H1 (cell line): ENCODE results near the gene CEP192. TPM values are rescaled to one million over a fixed set of nuclear protein-coding genes. Genes with fewer than 3 reads are reported as not detected.

Source experiments
- CTCF ChIA-PET: fragments of 300-600 bp; sonication (Branson Sonifier 250); formaldehyde crosslinking; loops from one replicate; lab custom pipeline; 2021; ENCODE audit not compliant: partially characterized antibody; lab: Charles Lee
- POLR2A ChIA-PET: fragments of 300-600 bp; sonication (Branson Sonifier 250); formaldehyde crosslinking; loops from one replicate; lab custom pipeline; 2021; ENCODE audit warnings: inconsistent platforms; ENCODE audit not compliant: partially characterized antibody; lab: Charles Lee
- DNase-seq, 2 experiments: peaks; one replicate each; pipeline versions ENCODE4 v3.0.0 to v3.0.0-alpha.2; 2010 to 2022; ENCODE audit warnings: low spot score in 2 of 2, low read depth in 1 of 2, mixed read lengths in 1 of 2
- FAIRE-seq: peaks from 2 replicates; lab custom pipeline; 2011; peaks lifted over from hg19 to GRCh38; lab: Jason Lieb, UNC
- H2AFZ ChIP-seq: 2 replicates; pipeline ENCODE4 v1.8.1; 2012; ENCODE audit warnings: low read length, inconsistent platforms
- H2AK5ac ChIP-seq: 2 replicates; pipeline ENCODE4 v1.6.1; 2013; ENCODE audit warnings: low read depth, low read length
- H2BK120ac ChIP-seq: replicated peaks from 2 replicates; pipeline ENCODE3; 2013; ENCODE audit warnings: low read depth, low read length, inconsistent platforms
- H2BK12ac ChIP-seq: 2 replicates; pipeline ENCODE4 v1.6.1; 2013; ENCODE audit warnings: low read depth, low read length
- H2BK15ac ChIP-seq: 2 replicates; pipeline ENCODE4 v1.6.1; 2013; ENCODE audit warnings: low read length
- H2BK20ac ChIP-seq: 2 replicates; pipeline ENCODE4 v1.6.1; 2013; ENCODE audit warnings: low read length
- H2BK5ac ChIP-seq: 2 replicates; pipeline ENCODE4 v1.6.1; 2013; ENCODE audit warnings: low read depth, low read length
- H3K14ac ChIP-seq: 2 replicates; pipeline ENCODE4 v1.6.1; 2013; ENCODE audit warnings: inconsistent platforms; ENCODE audit not compliant: insufficient read length
- H3K18ac ChIP-seq: 2 replicates; pipeline ENCODE4 v1.6.1; 2013; ENCODE audit warnings: low read length; ENCODE audit errors: extremely low read depth
- H3K23ac ChIP-seq: 2 replicates; pipeline ENCODE4 v1.6.1; 2013; ENCODE audit warnings: inconsistent platforms; ENCODE audit not compliant: insufficient read length
- H3K23me2 ChIP-seq: 2 replicates; pipeline ENCODE4 v1.6.1; 2013; ENCODE audit warnings: low read depth, low read length
- H3K27ac ChIP-seq: 2 replicates; pipeline ENCODE4 v1.6.1; 2011; ENCODE audit warnings: low read depth, low read length, inconsistent platforms
- H3K27me3 ChIP-seq, 4 experiments: replicated peaks in 1 of 4; 1 replicate in 1 of 4; 2 replicates in 3 of 4; pipeline versions ENCODE4 v1.6.1 to v1.8.1; 2011 to 2013; ENCODE audit warnings: low read length in 3 of 4, mild to moderate bottlenecking in 3 of 4, inconsistent platforms in 2 of 4, mixed read lengths in 2 of 4, moderate library complexity in 1 of 4; ENCODE audit not compliant: control insufficient read depth in 3 of 4, insufficient read depth in 3 of 4; ENCODE audit errors: extremely low read depth in 1 of 4
- H3K36me3 ChIP-seq, 4 experiments: 2 replicates each; pipeline versions ENCODE4 v1.6.1 to v1.8.1; 2011 to 2013; ENCODE audit warnings: mild to moderate bottlenecking in 4 of 4, low read length in 3 of 4, moderate library complexity in 2 of 4, control low read depth in 1 of 4, inconsistent platforms in 1 of 4; ENCODE audit not compliant: insufficient read depth in 4 of 4, control insufficient read depth in 2 of 4
- H3K4ac ChIP-seq: replicated peaks from 2 replicates; pipeline ENCODE3; 2013; ENCODE audit warnings: low read length, low read depth, mixed read lengths, inconsistent platforms; ENCODE audit not compliant: insufficient read length
- H3K4me1 ChIP-seq, 4 experiments: replicated peaks in 1 of 4; 1 replicate in 1 of 4; 2 replicates in 3 of 4; pipeline versions ENCODE4 v1.6.1 to v1.8.1; 2011 to 2013; ENCODE audit warnings: low read length in 3 of 4, inconsistent platforms in 2 of 4, mixed read lengths in 1 of 4; ENCODE audit not compliant: insufficient read depth in 4 of 4, control insufficient read depth in 3 of 4
- H3K4me2 ChIP-seq, 2 experiments: 2 replicates each; pipeline versions ENCODE4 v1.6.1 to v1.8.1; 2011 to 2013; ENCODE audit warnings: low read depth in 2 of 2, low read length in 2 of 2, control low read depth in 1 of 2, inconsistent platforms in 1 of 2, mild to moderate bottlenecking in 1 of 2; ENCODE audit not compliant: insufficient read depth in 1 of 2
- H3K4me3 ChIP-seq, 4 experiments: fragments of 200-600, 300-600 bp in 1 of 4; sonication (generic), shearing (Covaris generic), sonication (Bioruptor Twin) in 1 of 4; 2 replicates each; pipeline versions ENCODE4 v1.5.1 to v1.8.1; 2011 to 2016; ENCODE audit warnings: low read length in 4 of 4, low read depth in 3 of 4, control low read depth in 2 of 4, inconsistent platforms in 2 of 4, mild to moderate bottlenecking in 2 of 4, mixed read lengths in 1 of 4, moderate library complexity in 1 of 4; ENCODE audit not compliant: insufficient read depth in 2 of 4; ENCODE audit errors: extremely low read depth in 1 of 4
- H3K56ac ChIP-seq: replicated peaks from 2 replicates; pipeline ENCODE3; 2013; ENCODE audit warnings: low read depth, mild to moderate bottlenecking, mixed read lengths, low read length, inconsistent platforms; ENCODE audit not compliant: insufficient read length
- H3K79me1 ChIP-seq: 2 replicates; pipeline ENCODE4 v1.6.1; 2013; ENCODE audit warnings: low read depth, low read length, control low read depth
- H3K79me2 ChIP-seq, 2 experiments: 2 replicates each; pipeline versions ENCODE4 v1.6.1 to v1.8.1; 2012 to 2013; ENCODE audit warnings: low read length in 2 of 2, mild to moderate bottlenecking in 2 of 2, inconsistent platforms in 1 of 2; ENCODE audit not compliant: insufficient read depth in 2 of 2, control insufficient read depth in 1 of 2
- H3K9ac ChIP-seq, 4 experiments: replicated peaks in 1 of 4; 1 replicate in 1 of 4; 2 replicates in 3 of 4; pipeline versions ENCODE4 v1.6.1 to v1.8.1; 2011 to 2013; ENCODE audit warnings: low read depth in 3 of 4, low read length in 3 of 4, control low read depth in 2 of 4, mild to moderate bottlenecking in 2 of 4, moderate library complexity in 2 of 4, inconsistent platforms in 1 of 4; ENCODE audit errors: extremely low read depth in 1 of 4
- H3K9me3 ChIP-seq, 2 experiments: 2 replicates each; pipeline versions ENCODE4 v1.6.1 to v1.8.1; 2012 to 2013; ENCODE audit warnings: mild to moderate bottlenecking in 2 of 2, moderate library complexity in 2 of 2, control low read depth in 1 of 2, inconsistent platforms in 1 of 2, low read depth in 1 of 2, low read length in 1 of 2, mixed read lengths in 1 of 2; ENCODE audit not compliant: insufficient read depth in 2 of 2
- H4K20me1 ChIP-seq, 2 experiments: replicated peaks in 1 of 2; 2 replicates each; pipeline versions ENCODE3 to v1.8.1; 2011 to 2013; ENCODE audit warnings: inconsistent platforms in 2 of 2, low read length in 2 of 2, mild to moderate bottlenecking in 1 of 2; ENCODE audit not compliant: insufficient read depth in 2 of 2, control insufficient read depth in 1 of 2
- H4K5ac ChIP-seq: 2 replicates; pipeline ENCODE4 v1.6.1; 2013; ENCODE audit warnings: low read length, low read depth, mixed read lengths, inconsistent platforms; ENCODE audit not compliant: insufficient read length
- H4K8ac ChIP-seq: 2 replicates; pipeline ENCODE4 v1.8.0; 2013; ENCODE audit warnings: mild to moderate bottlenecking, moderate library complexity, low read length, inconsistent platforms; ENCODE audit not compliant: insufficient read depth; ENCODE audit errors: extremely low read depth
- H4K91ac ChIP-seq: replicated peaks from 2 replicates; pipeline ENCODE3; 2013; ENCODE audit warnings: low read length, mixed read lengths, inconsistent platforms; ENCODE audit not compliant: insufficient read length
- ASH2L ChIP-seq: fragments of 200-600, 300-600 bp; sonication (generic); IDR thresholded peaks from one replicate; pipeline ENCODE4 v1.7.1; 2017; ENCODE audit warnings: low read length
- BRCA1 ChIP-seq: IDR thresholded peaks from 2 replicates; pipeline ENCODE4 v1.6.1; 2012; ENCODE audit warnings: low read depth, low read length, improper control_type of control experiment
- CBX5 ChIP-seq: fragments of 300-800, 300-1000 bp; sonication (generic); IDR thresholded peaks from 2 replicates; pipeline ENCODE4 v1.7.1; 2016; ENCODE audit warnings: antibody characterized with exemption, low read length, low read depth
- HDAC2 ChIP-seq, 2 experiments: fragments of 300-600 bp in 1 of 2; sonication (generic) in 1 of 2; IDR thresholded peaks; 2 replicates each; pipeline ENCODE4 v1.6.1; 2011 to 2012; ENCODE audit warnings: low read depth in 2 of 2, low read length in 2 of 2, mild to moderate bottlenecking in 2 of 2, moderate library complexity in 2 of 2, borderline replicate concordance in 1 of 2, inconsistent platforms in 1 of 2
- HDAC6 ChIP-seq: IDR thresholded peaks from one replicate; pipeline ENCODE4 v1.7.1; 2012; ENCODE audit warnings: low read depth, mild to moderate bottlenecking, inconsistent platforms, low read length, moderate library complexity
- RBBP5 ChIP-seq: IDR thresholded peaks from 2 replicates; pipeline ENCODE4 v1.7.1; 2012; ENCODE audit warnings: low read depth, mild to moderate bottlenecking, inconsistent platforms, low read length, moderate library complexity, borderline replicate concordance
- RFX5 ChIP-seq: IDR thresholded peaks from 2 replicates; pipeline ENCODE4 v1.6.1; 2011; ENCODE audit warnings: low read depth, low read length, improper control_type of control experiment, borderline replicate concordance
- RNF2 ChIP-seq: fragments of 200-900, 300-1000 bp; sonication (generic); IDR thresholded peaks from 2 replicates; pipeline ENCODE4 v1.7.1; 2016; ENCODE audit warnings: borderline replicate concordance, low read depth, mild to moderate bottlenecking, antibody characterized with exemption, low read length; ENCODE audit not compliant: poor library complexity, severe bottlenecking; ENCODE audit errors: missing control alignments
- SAP30 ChIP-seq: fragments of 300-600 bp; sonication (generic); IDR thresholded peaks from 2 replicates; pipeline ENCODE4 v1.7.1; 2012; ENCODE audit warnings: low read length, moderate library complexity, mild to moderate bottlenecking, inconsistent platforms; ENCODE audit not compliant: insufficient read depth, insufficient replicate concordance
- SIRT6 ChIP-seq: IDR thresholded peaks from one replicate; pipeline ENCODE4 v1.7.1; 2012; ENCODE audit warnings: low read length, inconsistent platforms
- TAF1 ChIP-seq: IDR thresholded peaks from 2 replicates; pipeline ENCODE4 v1.6.1; 2011; ENCODE audit warnings: mild to moderate bottlenecking, low read depth, low read length
- WGBS, 2 experiments: shearing (Covaris generic) in 1 of 2; methylation state at CpG; one replicate each; pipeline versions ENCODE4 v1.1.6 to v1.1.7; 2013 to 2015; ENCODE audit warnings: low lambda C conversion rate in 2 of 2, mixed read lengths in 2 of 2, inconsistent platforms in 1 of 2, low coverage in 1 of 2, missing lambda C conversion rate in 1 of 2; ENCODE audit not compliant: insufficient replicate concordance in 2 of 2, insufficient coverage in 1 of 2, insufficient read length in 1 of 2; ENCODE audit errors: extremely low coverage in 1 of 2, missing lambda C conversion rate in 1 of 2; 5-methylcytosine and 5-hydroxymethylcytosine counted together
- polyA plus RNA-seq, 7 experiments: library from polyadenylated mRNA; depleted of rRNA in 3 of 7; stranded (reverse) in 5 of 7; unstranded in 2 of 7; fragments of >200 nt in 5 of 7; fragments of 200-250 nt in 2 of 7; gene quantifications; 1 replicate in 5 of 7; 2 replicates in 1 of 7; 4 replicates in 1 of 7; pipeline versions ENCODE4 v1.2.1 to v1.2.3, GENCODE V29; 2011 to 2013; ENCODE audit warnings: missing spikeins in 2 of 7, mixed read lengths in 2 of 7
- total RNA-seq: library from RNA; stranded (reverse); fragmentation: NEBNext Ultra II Directional; extraction: Animal tissue kit (Norgen Biotek cat#: 25700); gene quantifications from 2 replicates; pipeline ENCODE4 v1.2.1, GENCODE V29; 2021
- TF ChIP-seq, protein P1 (sequence below): IDR thresholded peaks from 2 replicates; pipeline ENCODE4 v1.6.1; 2011; ENCODE audit warnings: low read depth, mild to moderate bottlenecking, low read length; ENCODE audit not compliant: insufficient read depth

Gene CEP192
- total and polyA plus RNA-seq, 2 of the 8 experiments (the other 6 are each of a cell fraction or from before 2014, with no cell fraction given) = 13.4 to 23.1 TPM

- POLR2A ChIA-PET = interaction anchor here (1.0 kb wide), 1 partner anchor 61 kb away, joined by 3 read pairs; the partner anchor contains the start of gene PTPN2
- TF ChIP-seq HDAC6 (no peak), TAF1 (no peak), BRCA1 (no peak), RNF2 (no peak), CBX5 (no peak), SAP30 (no peak), RBBP5 (no peak), ASH2L (no peak), SIRT6 (no peak), RFX5 (no peak), HDAC2 (IDR thresholded peaks at IDR 0.05; ENCODE audit: borderline replicate concordance in 1 of 2, low read depth in 2 of 2, low read length in 2 of 2) (no peak)
- TF ChIP-seq, protein P1, sequence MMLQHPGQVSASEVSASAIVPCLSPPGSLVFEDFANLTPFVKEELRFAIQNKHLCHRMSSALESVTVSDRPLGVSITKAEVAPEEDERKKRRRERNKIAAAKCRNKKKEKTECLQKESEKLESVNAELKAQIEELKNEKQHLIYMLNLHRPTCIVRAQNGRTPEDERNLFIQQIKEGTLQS = no peak
Measured at GRCh38 chr18:12944709-12945108, 46.5 kb upstream of the CEP192 start.

More at GRCh38 chr18:12944709-12945108, 46.5 kb upstream of the CEP192 start:
- Histone ChIP-seq H4K20me1 (no peaks in the 10 kb centered on the region), H3K4me3 (no peak overlapping the region), H3K14ac (no peak overlapping the region), H3K27ac (no peak overlapping the region), H3K4me1 (peaks cover 0 to 3% (median 2%) of the 10 kb centered on the region in 4 experiments; a peak in 2 of 7 replicates), H3K79me2 (peaks cover 2 to 7% of the 10 kb centered on the region in 2 experiments; a peak in 3 of 4 replicates), H4K5ac (no peak overlapping the region), H2BK15ac (no peak overlapping the region), H3K56ac (no peak overlapping the region), H3K4ac (no peak overlapping the region), H3K4me2 (no peak overlapping the region), H3K23me2 (peaks cover 7% of the 10 kb centered on the region), H2AK5ac (no peak overlapping the region), H2AFZ (no peak overlapping the region), H4K91ac (no peak overlapping the region), H3K9me3 (peaks cover 0 to 3% of the 10 kb centered on the region in 2 experiments; a peak in 1 of 4 replicates), H2BK5ac (no peak overlapping the region), H4K8ac (no peak overlapping the region), H3K23ac (no peak overlapping the region), H3K36me3 (no peaks in the 10 kb centered on the region; a peak in 1 of 8 replicates), H3K27me3 (no peaks in the 10 kb centered on the region), H3K9ac (no peak overlapping the region), H2BK12ac (no peak overlapping the region), H2BK20ac (no peak overlapping the region), H2BK120ac (no peak overlapping the region), H3K18ac (no peak overlapping the region), H3K79me1 (no peaks in the 10 kb centered on the region)
- CTCF ChIA-PET = interaction anchor here (0.6 to 2.9 kb wide), 6 partner anchors 8 to 217 kb away, joined by 3 to 16 read pairs (median 4); no protein-coding TSS in a partner anchor
- DNase-seq (no peak), FAIRE-seq (no peak)
- whole genome bisulfite sequencing, 2 experiments = 94% methylated on average over 4 of the region's 4 CpGs; no CpG with 5 or more reads in 1 of the 2 experiments
